ENCODE results near the gene MIDN.

Gene MIDN

DNA sequence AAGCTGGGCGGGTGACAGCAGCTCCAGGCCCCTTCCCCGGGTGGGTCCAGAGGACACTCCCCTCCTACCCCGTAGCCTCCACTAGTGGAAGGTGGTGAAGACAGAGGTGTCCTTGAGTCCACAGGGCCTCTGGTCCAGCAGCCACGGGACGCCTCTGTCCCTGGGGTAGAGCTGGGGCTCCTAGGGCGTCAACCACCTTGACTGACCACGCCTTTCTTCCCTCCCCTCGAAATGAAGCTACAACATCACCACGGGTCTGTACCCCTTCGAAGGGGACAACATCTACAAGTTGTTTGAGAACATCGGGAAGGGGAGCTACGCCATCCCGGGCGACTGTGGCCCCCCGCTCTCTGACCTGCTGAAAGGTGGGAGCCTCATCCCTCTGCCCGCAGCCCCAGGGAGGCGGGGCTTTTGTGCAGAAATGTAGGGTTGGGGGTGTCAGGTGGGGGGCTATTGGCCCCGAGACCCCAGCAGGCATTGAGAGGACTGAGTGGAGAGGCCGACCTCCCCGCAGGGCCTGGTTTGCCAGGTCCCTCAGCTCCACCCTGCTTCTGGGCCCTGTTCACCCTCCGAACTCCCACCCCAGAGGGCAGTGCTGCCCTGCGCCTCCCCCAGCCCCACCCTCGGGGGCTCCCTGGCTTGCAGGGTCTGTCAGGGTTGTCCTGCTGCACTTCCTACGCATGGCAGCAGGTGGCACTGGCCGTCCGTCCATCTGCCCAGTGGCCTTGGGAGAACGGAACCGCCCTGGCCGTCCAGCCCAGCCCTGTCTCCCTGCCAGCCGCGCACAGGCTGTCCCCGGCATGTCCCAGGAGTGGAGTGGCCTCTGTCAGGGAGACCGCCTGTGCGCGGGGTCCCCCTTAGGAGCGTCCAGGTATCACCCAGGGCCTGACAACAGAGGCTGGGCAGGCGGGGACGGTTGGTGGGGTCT lies 27.1 kb upstream of the MIDN start:
- no peak for DNase-seq

DNA sequence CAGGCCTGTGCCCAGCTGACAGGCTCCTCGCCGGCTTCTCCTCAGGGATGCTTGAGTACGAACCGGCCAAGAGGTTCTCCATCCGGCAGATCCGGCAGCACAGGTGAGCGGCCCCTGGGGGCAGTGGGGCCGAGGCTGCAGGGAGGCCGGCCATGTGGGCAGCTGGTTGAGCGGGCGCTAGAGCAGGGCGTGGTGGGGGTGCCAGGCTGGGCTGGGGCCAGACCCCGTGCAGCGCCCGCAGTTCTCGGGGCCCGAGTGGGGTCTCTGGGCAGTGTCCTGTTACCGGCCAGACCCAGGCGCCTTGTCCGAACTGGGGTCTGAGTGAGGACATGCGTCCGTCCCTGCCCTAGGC lies 26.5 kb upstream of the MIDN start:
- DNase-seq, result no peak

DNA sequence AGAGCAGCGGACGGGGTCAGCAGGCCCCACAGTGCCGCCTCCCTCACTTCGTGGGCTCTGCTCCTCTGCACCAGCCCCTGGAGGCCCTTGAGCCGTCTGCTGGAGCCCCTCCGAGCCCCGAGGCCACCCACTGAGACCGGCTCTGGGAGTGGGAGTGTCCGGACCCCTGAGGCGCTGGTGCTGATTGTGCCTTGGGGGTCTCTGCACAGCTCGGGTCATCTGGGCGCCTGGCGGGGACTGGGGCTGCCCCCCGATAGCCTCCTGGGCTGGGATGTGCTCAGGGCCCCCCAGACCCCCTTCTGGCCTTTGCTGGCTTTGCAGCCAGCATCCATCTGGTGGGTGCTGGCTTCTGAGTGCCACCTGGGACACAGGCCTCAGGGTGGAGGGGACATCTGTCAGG lies 26.0 kb upstream of the MIDN start:
- no peak for DNase-seq

DNA sequence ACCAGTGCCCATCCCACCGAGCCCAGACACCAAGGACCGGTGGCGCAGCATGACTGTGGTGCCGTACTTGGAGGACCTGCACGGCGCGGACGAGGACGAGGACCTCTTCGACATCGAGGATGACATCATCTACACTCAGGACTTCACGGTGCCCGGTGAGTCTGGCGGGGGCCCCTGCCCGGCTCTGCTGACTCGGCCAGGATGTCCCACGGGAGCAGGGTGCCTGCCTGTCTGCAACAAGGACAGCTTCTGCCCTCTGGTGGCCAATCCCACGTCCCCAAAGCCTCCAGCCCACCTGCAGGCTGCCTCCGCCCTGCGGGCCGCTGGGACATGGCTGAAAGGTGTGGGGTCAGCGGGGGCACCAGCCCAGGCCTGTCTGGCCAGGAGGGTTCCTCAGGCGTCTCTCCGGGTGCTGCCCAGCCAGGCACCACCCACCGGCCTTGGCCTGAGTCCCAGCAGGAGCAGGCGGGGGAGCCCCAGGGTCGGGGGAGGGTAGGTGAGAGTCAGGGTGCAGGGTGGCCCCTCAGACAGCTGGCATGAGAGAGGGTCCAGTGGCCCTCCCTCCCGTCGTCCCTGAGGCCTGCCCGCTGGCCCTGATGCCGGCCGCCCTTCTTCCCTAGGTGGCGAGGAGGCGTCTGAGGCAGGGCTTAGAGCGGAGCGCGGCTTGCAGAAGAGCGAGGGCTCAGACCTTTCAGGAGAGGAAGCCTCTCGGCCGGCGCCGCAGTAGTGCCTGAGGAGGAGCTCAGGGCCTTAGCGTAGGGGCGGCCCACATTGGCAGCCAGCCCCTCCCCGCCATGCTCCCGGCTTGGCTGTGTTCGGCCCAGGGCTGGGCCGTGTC lies 25.1 kb upstream of the MIDN start:
- no peak for DNase-seq

DNA sequence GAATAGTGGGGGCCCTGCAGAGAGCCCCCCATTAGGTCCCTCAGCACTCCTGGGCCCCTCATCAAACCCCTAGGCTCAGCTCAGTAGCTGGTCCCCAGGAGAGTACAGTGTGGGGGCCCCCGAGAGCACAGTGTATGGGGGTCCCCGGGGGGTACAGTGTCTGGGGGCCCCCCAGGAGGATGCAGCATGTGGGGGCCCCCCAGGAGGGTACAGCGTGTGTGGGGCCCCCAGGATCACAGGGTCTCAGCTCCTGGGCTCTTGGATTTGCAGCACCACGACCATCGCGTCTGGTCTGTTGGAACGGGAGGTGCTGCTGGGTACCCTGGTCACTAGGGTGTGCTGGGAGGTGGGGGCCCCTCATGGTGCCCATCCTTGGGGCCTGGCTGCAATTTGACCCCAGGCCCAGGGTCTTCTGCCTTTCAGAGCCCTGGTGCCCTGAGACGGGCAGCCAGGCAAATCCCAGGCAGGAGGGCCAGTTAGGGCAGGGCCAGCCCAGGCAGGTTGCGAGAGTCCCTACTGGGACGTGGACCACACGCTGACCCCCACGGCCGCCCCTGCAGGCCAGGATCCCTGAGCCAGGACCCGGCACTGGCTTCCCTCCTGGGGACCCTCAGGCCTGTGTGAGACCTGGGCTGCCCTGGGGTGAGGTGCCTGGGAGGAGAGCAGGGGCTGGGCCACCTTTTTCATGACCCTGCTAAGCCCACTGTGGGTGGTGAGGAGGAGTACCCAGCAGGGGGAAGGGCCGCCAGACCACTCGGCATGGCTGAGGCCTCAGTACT lies 24.1 kb upstream of the MIDN start:
- no peak for DNase-seq

DNA sequence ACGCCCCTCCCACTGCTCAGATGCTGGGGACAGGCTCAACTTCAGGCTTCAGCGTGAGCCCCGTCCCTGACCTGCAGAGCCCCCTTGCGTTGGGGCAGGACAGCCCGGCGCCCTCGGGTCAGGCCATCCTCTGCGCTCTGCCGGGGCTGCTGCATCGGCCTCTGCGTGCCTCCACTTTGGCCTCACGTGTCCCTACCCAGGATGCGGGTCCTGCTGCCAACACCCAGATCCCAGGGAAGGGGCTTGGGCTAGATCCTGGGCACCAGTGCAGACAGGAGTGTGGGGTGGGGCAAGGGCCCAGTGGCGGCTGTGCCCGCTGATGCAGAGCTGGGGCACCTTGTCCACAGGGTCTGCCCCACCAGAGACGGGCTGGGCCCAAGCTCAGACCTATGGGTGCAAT lies 23.5 kb upstream of the MIDN start:
- no peak for DNase-seq

DNA sequence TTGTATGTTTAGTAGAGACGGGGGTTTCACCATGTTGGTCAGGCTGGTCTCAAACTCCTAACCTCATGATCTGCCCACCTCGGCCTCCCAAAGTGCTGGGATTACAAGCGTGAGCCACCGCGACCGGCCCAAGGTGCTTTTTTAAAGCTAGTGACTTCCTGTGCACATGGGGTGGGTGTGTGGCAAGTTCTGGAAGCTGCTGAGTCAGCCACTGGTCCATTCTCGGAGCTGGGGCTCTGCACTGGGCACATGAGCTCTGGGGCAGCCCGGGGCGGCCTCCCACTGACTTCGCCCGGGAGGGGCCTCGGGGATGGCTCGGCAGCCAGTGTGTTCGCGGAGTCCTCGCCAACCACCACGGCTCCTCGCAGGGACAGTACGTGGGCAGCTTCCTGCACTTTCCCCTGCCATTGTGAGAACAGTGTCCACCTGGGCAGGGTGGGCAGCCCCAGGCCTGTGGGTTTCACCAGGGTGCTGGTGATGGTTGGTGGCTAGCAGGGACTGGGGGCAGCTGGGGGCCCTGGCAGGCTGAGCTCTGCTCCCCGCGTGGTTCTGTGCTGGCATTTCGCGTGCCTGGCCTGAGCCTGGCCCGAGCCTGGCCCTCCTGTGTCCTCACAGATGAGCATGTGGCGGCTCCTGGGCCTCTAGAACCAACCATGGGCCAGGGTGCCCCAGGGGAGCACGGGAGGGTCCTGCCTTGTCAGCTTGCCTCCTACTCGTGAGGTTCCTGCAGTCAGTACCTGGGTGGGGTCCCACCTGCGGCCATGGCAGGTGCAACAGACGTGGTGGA lies 22.8 kb upstream of the MIDN start:
- no peak for DNase-seq

DNA sequence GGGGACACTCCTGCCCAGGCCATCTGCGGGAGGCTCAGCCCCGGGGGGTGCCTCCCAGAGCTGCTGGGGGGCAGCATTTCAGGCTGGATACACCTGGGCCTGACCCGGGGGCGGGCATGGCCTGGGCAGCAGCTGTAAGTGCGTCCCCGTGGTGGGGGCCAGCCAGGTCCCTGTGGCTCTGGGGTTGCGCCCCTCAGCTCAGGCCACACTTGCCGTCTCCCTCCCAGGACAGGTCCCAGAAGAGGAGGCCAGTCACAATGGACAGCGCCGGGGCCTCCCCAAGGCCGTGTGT lies 22.2 kb upstream of the MIDN start:
- DNase-seq, result no peak

DNA sequence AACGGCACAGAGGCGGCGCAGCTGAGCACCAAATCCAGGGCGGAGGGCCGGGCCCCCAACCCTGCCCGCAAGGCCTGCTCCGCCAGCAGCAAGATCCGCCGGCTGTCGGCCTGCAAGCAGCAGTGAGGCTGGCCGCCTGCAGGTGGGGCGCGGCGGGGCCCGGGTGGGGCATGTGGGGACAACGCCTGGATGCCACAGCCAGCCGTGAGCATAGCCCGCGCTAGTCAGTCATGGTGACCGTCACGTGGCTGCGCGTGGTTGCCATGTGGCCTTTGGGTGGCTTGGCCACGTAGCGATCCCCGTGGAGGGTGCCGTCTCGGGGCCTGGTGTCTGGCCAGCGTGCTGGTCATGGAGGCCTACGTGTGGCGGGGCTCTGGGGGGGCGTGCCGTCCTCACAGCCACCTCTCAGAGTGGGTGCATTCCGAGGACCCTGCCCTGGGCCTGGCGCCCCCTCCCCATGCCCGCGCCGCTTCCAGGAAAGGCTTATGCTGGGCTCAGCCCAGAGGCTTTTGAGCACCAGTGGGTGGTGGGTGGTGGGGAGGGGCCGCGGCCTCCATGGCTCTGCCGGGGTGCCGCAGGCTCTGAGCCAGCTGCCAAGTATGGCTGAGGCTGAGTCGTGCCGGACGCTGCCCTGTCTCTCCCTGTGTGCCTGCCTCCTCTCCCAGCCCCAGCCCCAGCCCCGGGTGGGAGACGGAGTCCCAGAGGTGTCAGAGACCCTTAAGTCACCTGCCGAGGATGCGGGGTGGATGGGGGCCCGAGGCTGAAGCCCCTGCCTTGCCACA lies 21.7 kb upstream of the MIDN start:
- no peak for DNase-seq

DNA sequence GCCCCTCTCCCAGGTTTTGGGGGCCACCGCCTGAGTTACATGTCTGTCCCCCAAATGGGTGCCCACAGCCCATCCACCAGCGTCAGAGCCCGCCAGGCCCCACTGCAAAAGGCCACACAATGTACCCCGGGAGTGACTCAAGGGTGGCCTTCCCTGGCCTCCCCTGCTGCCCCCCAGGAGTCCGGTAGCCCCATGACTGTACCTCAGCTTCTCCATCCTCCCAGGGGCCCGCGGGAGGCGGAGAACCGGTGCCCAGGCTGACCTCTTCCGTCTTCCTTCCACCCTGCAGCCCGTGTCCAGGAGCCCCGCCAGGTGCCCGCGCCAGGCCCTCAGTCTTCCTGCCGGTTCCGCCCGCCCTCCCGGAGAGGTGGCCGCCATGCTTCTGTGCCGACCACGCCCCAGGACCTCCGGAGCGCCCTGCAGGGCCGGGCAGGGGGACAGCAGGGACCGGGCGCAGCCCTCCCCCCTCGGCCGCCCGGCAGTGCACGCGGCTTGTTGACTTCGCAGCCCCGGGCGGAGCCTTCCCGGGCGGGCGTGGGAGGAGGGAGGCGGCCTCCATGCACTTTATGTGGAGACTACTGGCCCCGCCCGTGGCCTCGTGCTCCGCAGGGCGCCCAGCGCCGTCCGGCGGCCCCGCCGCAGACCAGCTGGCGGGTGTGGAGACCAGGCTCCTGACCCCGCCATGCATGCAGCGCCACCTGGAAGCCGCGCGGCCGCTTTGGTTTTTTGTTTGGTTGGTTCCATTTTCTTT lies 20.9 kb upstream of the MIDN start:
- no peak for DNase-seq

DNA sequence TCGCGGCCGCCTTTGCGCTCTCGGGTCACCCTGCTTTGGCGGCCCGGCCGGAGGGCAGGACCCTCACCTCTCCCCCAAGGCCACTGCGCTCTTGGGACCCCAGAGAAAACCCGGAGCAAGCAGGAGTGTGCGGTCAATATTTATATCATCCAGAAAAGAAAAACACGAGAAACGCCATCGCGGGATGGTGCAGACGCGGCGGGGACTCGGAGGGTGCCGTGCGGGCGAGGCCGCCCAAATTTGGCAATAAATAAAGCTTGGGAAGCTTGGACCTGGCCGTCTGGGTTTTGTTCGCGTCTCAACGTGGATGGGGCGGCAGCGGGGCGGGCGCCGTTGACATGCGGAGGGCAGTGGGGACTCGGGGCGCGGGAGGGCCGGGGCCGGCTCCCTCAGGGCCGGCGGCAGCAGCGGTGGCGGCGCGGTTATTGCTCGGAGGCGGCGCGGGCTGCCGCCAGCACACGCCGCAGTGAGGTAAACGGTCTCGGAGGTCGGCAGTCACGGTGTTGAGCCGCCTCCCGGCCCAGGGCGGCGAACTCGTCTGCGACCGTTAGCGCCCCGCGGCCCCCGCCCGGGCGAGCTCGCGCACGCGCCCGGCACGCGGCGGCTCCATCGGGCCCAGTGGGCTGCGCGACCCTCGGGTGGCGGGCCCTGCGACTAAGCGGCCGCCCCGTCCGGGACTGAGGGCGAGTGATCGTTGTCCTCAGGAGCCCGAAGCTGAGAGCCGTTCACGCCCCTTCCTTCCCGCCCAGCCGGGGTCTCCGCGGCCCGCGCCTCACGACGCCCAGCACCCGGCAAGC lies 20.0 kb upstream of the MIDN start:
- DNase-seq, result no peak

DNA sequence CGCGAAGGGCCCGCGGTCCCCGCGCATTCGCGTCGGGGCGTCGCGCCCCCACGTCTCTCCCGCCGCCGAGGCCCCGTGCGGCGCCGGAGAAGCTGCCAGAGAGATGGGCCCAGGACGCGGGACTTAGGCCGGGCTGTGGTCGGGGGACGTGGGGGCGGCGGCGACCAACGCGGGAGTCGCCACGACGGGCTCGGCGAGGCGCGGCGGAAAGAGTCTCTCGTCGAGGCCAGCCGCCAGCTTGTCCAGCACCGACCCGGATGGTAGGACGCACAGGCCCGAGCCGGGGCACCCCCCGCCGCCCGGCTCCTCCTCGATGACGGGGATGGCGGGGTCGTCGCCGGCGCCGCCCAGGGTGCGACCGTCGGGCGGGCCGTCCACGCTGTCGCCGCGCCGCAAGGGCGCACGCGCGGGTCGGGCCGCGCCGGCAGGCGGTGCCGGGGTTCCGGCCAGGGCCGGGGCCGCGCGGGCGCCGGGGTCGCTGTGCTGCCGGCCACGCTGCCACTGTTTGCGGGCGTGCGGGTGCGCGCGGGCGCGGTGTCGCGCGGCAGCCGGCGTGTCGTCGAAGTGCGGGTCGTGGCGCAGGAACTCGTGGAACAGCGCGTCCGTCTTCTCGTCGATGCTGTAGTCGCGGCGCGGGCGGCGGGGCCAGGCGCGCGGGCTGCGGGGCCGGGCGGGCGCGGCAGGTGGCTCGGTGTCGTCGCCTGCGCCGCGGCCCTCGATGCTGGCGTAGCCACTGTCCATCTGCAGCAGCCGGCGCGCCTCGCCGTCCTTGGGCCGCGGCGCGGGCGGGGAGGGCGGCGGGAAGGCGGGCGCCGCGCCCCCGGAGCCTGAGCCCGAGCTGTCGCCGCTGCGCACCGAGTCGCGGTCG lies 19.1 kb upstream of the MIDN start:
- DNase-seq, result no peak

DNA sequence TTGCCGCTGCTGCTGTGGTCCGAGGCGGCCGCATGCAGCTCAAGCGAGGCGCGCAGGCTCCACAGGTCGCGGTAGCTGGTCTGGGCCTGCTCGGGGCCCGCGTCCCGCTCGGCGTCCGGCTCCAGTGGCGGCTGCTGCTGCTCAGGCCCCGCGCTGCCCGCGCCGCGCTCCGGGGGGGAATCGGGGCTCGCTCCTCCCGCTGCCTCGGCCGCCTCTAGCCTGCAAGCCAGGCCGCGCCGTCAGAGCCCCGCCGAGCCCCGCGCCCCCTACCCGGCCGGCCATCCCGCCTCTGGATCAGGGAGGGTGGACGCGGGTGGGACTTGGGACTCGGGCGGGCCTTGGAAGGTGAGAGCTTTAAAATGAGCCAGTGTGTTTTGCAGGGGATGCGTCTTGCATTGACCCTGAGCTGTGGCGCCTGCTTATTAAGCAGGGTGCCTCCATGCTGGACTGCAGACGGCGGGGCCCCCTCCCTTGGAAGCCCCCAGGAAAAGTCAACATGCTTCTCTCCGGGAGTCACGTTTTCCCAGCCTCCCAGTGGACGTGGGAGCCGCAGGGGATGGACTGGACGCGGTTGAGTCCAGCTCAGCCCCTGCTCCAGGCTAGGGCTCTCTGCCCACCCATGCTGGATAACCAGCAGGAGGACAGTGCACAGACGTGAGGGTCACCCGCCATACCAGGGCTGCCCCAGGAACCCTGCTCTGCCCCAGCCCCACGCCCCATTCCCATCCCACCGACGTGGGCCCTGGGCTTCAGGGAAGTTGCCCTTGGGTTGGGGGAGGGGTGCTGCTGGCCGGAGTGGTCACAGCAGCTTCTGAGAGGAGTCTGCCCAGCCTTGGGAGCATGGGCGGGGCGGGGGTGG lies 18.2 kb upstream of the MIDN start:
- DNase-seq, result no peak

DNA sequence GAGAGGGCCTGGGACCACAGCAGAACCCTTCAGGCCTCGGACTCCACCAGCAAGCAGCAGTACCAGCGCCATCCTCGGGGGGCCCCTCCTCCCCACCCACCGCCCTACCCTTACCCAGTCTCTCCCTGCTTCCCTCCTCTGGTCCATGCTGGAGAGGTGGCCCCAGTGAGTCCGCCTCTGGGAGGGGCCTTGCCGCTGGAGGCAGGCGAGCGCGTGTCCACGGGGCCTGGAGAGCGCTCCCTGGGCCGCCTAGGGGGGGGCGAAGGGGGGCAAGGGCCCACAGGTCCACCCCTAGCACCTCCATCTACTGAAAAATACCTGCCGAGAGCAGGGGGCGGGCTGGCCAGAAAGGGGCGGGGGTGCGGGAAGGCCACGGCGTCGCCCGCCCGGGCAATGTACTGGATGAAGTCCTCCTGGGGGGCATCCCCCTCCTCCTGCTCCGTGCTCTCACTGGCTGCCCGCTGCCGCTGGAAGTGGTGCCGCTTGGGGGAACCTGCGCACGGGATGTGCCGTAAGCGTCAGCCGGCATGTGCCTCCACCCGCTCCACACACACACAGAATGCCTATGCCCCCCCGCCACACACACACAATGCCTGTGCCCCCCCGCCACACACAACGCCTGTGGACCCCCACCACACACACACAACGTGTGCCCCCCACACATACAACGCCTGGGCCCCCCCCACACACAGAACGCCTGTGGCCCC lies 17.4 kb upstream of the MIDN start:
- no peak for DNase-seq

DNA sequence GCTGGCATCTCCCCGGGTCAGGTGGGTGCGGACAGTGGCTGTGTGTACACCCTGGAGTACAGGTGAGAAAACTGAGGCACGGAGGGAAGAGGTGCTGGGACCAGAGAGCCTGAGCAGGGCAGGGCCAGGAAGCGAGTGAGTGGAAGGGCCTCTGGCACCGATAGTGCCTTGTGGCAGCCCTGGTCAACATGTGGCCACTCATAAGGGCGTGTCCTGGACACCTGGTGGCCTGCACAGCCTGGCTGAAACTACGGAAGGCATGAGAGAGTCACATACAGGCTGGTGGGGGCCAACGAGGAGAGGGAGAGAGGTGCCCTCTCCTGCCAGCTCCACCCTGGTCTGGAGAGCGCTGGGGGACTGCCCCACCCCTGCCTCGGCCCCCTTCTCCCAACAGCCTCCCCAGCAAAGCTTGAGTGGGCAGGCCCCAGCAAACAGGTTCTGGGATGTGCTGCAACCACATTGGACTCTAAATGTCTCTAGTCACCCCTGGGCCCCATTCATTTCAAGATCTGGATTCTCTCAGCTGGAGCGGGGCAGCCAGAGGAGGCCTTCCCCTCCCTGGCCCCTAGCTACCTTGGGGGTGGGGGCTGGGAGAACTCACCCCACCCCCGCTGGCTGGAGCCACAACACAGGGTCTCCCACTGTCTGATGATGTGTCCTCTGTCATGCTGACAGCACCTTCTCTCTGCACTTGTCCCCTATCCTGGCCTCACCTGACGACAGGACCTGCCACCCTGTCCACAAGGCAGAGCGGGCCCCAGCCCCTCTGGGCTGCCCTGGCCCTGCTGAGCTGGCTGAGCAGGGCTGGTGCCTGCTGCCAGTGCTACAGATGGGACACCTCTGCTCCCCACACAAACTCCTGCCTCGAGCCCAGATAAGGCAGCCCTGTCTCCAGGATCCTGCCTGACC lies 16.4 kb upstream of the MIDN start:
- no peak for DNase-seq

DNA sequence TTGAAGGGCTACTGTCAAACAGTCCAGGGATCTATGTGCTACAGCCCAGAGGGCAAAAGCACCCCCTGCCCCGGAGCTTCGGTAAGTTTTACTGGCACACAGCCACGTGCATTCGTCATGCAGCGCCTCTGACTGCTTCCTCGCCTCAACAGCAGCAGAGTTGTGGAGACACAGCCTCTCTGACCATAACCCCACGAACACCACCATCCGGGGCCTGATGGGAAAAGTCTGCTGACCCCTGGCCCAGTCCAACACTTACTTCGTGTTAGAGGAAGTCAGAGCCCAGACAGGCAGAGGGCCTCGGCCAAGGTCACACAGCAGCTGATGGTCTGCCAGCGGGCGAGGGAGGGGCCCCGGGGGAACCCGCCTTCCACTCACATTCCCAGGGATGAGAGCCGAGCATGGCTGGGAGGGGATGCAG lies 15.7 kb upstream of the MIDN start:
- DNase-seq, result no peak

Measured in stimulated activated CD4-positive, alpha-beta T cell treated with anti-CD3 and anti-CD28 coated beads, Interleukin-4, amount 100 ng/mL, for 1 hour (primary cell).